BE2C (cell line): ENCODE results near the gene HOXD8.

Source experiments
- DNase-seq: peaks from one replicate; pipeline ENCODE4 v3.0.0-alpha.2; 2020
- H3K27me3 ChIP-seq: fragments of 250-450 bp; sonication (Bioruptor Pico); 2 replicates; pipeline ENCODE4 v1.5.1; 2020; ENCODE audit warnings: mild to moderate bottlenecking
- H3K36me3 ChIP-seq: fragments of 250-450 bp; sonication (Bioruptor Pico); 2 replicates; pipeline ENCODE4 v1.5.1; 2020; ENCODE audit warnings: mild to moderate bottlenecking
- H3K4me1 ChIP-seq: fragments of 250-450 bp; sonication (Bioruptor Pico); 2 replicates; pipeline ENCODE4 v1.5.1; 2020
- H3K4me3 ChIP-seq: 2 replicates; pipeline ENCODE4 v1.5.1; 2011; ENCODE audit warnings: low read depth, low read length
- H3K9me3 ChIP-seq: fragments of 250-450 bp; sonication (Bioruptor Pico); 2 replicates; pipeline ENCODE4 v1.5.1; 2020
- TF ChIP-seq, protein P1 (sequence below): IDR thresholded peaks from 2 replicates; pipeline ENCODE4 v1.5.1; 2012; ENCODE audit warnings: mild to moderate bottlenecking, low read depth, low read length

Gene HOXD8

DNA sequence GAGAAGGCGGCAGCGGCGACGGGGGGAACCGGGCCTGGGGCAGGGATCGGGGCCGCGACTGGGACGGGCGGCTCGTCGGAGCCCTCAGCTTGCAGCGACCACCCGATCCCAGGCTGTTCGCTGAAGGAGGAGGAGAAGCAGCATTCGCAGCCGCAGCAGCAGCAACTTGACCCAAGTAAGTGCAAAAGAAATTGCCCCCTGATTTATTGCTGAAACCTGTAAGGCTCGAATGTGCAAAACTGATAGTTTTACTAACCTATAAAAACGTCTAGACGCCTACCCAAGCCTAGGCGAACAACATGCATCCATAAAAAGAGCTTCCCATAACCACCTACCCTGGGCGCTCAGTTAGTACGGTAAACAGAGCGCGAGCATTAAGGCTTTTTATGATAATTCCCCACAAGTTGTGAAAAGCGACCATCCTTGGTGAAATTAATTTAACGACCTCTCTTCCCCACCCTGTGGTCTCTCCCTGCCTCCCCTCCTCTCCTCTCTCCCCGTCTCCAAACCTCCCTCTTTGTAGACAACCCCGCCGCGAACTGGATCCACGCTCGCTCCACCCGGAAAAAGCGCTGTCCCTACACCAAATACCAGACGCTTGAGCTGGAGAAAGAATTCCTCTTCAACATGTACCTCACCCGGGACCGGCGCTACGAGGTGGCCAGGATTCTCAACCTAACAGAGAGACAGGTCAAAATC is 5.9 kb upstream of the HOXD8 start:
- TF ChIP-seq, protein P1, sequence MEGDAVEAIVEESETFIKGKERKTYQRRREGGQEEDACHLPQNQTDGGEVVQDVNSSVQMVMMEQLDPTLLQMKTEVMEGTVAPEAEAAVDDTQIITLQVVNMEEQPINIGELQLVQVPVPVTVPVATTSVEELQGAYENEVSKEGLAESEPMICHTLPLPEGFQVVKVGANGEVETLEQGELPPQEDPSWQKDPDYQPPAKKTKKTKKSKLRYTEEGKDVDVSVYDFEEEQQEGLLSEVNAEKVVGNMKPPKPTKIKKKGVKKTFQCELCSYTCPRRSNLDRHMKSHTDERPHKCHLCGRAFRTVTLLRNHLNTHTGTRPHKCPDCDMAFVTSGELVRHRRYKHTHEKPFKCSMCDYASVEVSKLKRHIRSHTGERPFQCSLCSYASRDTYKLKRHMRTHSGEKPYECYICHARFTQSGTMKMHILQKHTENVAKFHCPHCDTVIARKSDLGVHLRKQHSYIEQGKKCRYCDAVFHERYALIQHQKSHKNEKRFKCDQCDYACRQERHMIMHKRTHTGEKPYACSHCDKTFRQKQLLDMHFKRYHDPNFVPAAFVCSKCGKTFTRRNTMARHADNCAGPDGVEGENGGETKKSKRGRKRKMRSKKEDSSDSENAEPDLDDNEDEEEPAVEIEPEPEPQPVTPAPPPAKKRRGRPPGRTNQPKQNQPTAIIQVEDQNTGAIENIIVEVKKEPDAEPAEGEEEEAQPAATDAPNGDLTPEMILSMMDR = no peak
- Histone ChIP-seq H3K4me3 (peak overlapping the region; percentile 68), H3K36me3 (no peaks in the 10 kb centered on the region), H3K9me3 (no peaks in the 10 kb centered on the region), H3K27me3 (no peaks in the 10 kb centered on the region), H3K4me1 (no peaks in the 10 kb centered on the region)
- no peak for DNase-seq

DNA sequence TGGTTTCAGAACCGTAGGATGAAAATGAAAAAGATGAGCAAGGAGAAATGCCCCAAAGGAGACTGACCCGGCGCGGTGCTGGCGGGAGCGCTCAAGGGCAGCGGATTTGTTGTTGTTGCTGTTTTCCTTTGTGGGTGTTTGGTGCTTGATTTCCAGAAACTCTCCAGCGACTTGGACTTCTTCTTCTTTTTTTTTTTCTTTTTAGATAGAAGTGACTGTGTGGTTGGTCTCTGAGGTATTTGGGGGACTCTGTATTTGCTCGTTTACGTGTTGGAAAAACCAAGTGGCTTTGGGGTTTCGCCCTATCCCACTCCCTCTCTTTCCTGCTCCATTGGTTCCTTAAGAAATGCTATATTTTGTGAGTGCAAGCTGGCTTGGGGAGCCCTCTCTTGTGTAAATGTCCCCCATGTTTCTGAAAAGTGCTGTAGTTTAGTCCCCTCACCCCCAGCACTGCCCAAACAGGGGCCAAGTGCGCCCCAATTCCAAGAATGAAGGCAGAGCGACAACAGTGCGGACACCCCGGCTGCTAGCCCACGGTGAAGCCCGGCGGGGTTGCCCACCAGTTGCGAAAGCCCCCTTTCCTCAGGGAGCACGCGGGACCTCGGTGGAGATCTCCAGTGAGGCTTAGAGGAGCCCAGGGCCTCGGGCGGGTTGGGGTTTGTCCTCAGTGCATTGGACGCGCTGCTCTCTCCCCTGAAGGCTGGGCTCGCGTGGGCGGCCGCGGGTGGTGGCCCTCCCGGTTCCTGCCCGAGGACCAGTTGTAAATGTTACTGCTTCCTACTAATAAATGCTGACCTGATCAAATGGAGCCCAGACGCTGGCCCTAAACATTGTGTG is 5.2 kb upstream of the HOXD8 start:
- TF ChIP-seq, protein P1 = no peak
- Histone ChIP-seq H3K4me3 (no peak overlapping the region), H3K9me3 (no peaks in the 10 kb centered on the region), H3K4me1 (no peaks in the 10 kb centered on the region), H3K36me3 (no peaks in the 10 kb centered on the region), H3K27me3 (no peaks in the 10 kb centered on the region)
- no peak for DNase-seq

DNA sequence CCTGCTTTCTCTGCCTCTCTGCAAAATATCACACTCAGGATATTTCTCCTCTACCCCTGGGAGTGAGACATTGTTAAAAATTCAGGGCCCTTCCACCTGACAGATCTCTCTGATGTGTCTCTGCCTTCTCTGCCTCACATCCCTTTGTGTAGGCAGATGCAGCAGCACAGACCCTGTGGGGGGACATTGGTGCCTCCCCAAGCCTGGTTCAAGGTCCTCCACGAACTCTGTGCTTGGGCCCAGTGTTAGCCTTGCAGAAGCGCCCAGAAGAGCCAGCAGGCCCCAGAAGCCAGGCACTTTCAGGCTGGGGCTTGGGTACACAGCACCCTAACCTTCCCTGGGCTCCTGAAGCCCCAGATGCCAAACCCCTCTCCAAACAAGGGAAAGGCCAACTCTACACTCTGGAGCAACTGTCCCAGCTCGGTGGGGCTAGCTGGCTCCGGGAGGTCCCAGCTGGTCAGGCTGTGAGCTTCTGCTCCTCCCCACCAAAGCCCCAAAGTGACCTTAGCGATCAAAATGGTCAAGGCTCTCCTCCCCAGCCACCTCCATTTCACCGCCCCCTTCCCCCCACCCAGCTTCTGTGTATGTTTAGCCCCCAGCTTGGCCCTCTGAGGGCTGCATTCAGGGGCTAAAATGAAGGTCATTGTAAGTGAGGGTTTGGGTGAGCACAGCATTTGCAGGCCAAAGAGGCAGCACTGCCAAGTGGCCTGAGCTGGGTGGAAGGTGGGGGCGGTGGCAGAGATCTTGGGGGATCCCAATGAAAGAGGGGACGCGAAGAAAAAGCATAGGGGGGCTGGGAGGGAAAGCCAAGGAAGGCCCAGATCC is 4.3 kb upstream of the HOXD8 start:
- Histone ChIP-seq H3K9me3 (no peaks in the 10 kb centered on the region), H3K4me1 (no peaks in the 10 kb centered on the region), H3K27me3 (no peaks in the 10 kb centered on the region), H3K36me3 (no peaks in the 10 kb centered on the region), H3K4me3 (no peak overlapping the region)
- DNase-seq = no peak
- TF ChIP-seq, protein P1 = no peak

DNA sequence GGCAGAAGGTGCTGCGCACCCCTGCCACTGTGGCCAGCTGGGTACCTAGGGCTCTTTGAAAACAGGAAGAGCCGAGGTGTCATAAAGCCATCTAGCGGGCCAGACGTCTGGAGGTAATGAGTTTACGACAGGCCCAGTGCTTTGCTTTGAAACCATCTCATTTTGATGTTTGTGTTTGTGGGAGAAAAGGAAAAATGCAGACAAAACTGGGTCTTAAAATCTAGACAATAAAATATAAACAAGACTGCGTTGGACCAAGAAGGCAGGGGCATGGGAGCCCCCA is 3.8 kb upstream of the HOXD8 start:
- H3K27me3 ChIP-seq = no peaks in the 10 kb centered on the region

DNA sequence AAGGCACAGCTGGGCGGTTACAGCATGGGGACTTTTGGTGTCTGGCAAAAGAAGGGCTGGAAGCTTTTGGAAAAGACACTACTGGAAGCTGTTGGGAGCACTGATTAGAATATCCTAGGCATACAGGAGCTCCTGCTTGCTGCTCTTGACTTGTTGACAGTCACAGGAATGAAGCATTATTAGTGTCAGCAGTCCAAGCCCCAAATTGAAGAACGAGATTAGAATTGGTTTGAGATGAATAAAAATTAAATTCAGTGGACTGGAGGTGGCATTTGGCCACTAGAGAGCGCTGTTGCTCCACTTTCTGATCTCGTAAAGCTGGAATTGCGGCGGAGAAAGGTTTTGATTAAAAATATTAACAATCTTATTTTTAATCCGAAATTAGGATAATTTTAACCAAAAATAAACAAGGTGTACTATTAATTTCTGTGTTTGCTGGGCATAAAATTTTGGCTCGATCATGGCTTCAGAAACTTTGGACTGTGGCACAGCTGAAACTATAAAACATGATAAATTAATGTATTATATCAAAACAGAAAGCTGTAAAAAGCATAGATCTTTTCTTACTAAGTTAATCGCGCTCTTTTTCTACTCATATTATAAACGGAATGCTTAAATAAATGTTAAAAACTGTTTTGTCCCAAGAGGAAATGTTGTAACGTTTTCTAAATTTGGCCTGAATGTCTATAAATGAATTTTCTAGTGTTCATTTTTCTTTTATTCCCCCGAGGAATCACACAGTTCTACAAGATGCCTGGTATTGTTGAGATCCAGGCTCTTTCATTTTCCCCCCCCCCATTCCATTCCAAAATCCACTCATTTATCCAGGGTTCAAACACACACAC is 2.4 kb upstream of the HOXD8 start:
- TF ChIP-seq, protein P1 = peak; percentile 70
- peak; percentile 64 for DNase-seq
- Histone ChIP-seq H3K36me3 (no peaks in the 10 kb centered on the region), H3K9me3 (no peaks in the 10 kb centered on the region), H3K4me3 (peak overlapping the region; percentile 35), H3K4me1 (no peaks in the 10 kb centered on the region), H3K27me3 (no peaks in the 10 kb centered on the region)

More for the DNA sequence above, 3.8 kb upstream of the HOXD8 start:
- Histone ChIP-seq H3K4me1 (no peaks in the 10 kb centered on the region), H3K36me3 (no peaks in the 10 kb centered on the region), H3K9me3 (no peaks in the 10 kb centered on the region), H3K4me3 (no peak overlapping the region)
- no peak for DNase-seq
- TF ChIP-seq, protein P1 = no peak
